DMS79 (cell line): ENCODE data around the gene LGI4.
A peak's percentile ranks its signal among the peaks of the same experiment; 100 is the strongest.
"Not testable (repeated sequence)": the region's sequence is repeated elsewhere in the genome, so short reads cannot be mapped to it uniquely, and the experiment has no call there.

Experiments used
- DNase-seq: peaks from one replicate; lab custom pipeline; 2025; lab: John Stamatoyannopoulos, UW

LGI4 gene

DNA sequence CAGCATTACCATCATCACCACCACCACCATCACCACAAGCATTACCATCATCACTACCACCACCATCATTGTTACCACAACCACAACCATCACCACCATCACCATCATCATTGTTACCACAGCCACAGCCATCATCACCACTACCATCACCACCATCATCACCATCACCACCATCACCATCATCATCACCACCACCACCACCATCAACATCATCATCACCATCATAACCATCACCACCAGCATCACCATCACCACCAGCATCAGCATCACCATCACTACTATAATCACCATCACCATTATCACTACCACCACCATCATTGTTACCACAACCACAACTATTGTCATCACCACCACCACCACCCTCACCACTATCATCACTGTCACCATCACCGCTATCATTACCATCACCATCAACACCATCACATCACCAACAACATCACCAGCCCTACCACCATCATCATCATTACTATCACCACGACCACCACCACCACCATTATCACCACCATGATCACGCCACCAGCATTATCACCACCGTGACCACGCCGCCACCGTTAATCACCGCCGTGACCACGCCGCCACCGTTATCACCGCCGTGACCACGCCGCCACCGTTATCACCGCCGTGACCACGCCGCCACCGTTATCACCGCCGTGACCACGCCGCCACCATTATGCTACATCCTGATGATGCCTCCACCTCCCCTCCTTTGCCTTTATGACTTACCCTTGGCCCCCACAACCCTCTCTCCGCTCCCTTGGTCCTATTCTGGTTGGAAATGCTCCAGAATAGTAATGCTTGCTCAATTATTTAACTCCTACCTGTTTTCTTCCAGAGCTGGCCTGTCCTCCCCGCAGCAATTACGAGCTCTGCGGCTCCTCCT is 29.2 kb downstream of the LGI4 start:
- DNase-seq: no peak

- no peak for DNase-seq
Observed at GRCh38 chr19:35105047-35105410, 29.8 kb downstream of the LGI4 start.

DNA sequence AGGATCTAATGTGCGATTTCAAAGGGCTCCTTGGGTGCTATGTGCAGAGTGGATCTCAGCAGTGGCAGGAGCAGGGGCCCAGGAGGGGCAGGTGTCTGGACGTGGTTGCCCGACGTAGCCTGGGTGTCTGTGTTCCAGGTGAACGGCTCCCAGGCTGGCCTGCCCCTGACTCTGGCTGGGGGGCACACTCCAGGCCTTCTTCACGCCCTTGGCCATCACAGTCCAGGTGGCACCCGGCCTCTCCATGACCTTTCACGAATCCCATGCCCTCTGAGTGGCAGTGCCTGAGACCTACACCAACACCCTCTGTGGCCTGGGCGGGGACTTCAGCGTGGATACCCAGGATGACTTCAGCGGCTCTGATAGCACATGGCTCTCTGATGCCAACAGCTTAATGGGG is 30.5 kb downstream of the LGI4 start:
- DNase-seq: no peak

GRCh38 chr19:35103614-35104013 is 31.2 kb downstream of the LGI4 start:
- not testable (repeated sequence) for DNase-seq

- DNase-seq: not testable (repeated sequence)
Observed at GRCh38 chr19:35101949-35102348, 32.9 kb downstream of the LGI4 start.

DNA sequence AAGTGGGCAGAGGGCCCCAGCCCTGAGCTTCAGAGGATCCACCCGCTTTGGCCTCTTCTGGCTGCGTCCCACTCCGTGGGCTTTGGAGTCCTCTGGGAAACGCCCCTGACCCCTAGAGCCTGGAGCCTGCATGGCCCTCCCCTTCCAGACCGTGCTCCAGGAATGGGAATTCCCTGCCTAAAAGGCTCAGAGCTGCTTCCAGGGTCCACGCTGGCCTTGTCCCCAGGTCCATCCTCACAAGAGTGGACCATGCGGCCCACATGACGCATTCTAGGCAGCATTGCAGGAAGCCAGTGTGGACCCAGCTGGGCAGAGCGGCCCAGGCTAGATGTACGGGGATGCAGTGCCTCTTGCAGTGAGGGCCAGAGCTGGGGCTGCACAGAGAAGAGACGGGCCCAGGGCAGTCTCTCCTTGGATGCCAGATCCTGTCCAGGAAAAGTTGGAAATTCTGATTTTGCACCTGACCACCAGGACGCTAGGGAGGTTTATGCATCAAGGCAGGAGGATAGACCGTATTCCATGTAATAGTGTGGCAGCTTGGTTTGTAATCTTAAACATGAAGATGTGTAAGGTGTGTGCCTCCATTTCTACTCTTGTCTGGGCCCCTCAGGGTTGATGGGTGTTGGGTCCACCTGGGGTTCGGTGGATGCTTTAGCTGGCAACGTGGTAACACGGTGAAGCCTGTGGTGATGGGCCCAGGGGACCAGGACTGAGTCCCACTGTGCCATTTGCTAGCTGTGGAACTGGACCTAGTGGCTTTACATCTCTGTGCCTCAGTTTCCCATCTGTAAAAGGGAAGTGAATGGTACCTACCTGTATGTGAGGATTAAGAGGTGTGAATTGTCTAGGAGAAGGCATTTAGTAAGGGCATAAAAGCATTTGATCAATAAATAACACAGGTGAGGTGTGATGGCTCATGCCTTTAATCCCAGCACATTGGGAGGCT is 34.0 kb downstream of the LGI4 start:
- DNase-seq: no peak

- DNase-seq: no peak
Observed at GRCh38 chr19:35099897-35100275, 35.0 kb downstream of the LGI4 start.

DNA sequence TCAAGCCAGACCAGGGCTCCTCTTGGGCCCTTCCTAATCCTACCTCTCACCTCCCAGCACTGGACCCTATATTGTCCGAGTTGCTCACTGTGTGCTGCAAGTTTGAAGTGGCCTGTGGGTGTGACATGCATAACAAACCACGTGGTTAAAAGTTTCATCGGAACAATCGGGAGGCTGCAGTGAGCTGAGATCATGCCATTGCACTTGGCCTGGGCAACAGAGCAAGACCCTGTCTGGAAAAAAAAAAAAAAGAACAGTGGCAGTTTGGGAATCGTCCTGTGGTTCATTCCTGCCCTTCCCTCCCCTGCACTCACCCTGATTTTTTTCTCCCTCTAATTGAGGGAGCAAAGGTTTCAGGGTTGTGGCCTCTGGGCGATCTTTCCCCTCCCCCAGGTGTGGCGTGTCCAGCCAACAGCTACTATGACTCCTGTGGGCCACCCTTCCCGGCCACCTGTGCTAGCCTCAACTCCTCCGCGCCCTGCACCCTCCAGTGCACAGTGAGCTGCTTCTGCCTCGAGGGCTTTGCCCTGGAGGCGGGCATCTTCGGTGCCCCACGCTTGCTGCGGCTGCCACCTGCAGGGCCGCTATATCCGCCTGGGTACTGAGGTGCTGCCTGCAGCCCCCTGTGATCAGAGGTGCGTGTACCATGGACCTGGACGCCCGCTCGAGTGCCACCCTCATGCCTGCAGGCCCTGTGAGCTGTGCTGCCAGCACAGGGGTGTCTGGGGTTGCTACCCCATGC is 35.5 kb downstream of the LGI4 start:
- DNase-seq: no peak

DNA sequence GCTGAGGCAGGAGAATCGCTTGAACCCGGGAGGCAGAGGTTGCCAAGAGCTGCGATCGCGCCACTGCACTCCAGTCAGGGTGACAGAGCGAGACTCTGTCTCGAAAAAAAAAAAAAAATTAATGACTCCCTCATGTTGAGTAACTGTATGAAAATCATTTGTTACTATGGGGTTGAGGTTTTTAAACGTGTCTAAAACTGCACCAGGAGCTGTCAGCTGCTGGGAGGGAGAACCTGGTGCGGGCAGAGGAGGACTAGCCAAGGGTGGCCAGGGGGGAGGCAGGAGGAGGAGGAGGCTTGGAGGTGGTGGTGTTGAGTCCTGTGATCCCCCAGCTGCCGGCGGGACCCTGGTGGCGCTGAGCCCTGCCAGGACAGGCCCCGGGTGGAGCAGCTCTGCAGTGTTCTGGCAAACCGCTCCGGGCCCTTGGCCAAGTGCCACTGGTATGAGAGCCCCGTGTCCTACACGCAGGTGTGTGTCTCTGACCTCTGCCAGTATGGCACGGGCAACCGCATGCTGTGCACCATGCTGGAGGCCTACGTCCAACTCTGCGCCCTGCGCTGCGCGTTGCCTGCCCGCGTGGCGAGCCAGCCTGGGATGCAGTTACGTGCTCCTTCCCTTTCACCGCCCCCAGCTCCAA is 36.3 kb downstream of the LGI4 start:
- DNase-seq: peak; percentile 9

DNA sequence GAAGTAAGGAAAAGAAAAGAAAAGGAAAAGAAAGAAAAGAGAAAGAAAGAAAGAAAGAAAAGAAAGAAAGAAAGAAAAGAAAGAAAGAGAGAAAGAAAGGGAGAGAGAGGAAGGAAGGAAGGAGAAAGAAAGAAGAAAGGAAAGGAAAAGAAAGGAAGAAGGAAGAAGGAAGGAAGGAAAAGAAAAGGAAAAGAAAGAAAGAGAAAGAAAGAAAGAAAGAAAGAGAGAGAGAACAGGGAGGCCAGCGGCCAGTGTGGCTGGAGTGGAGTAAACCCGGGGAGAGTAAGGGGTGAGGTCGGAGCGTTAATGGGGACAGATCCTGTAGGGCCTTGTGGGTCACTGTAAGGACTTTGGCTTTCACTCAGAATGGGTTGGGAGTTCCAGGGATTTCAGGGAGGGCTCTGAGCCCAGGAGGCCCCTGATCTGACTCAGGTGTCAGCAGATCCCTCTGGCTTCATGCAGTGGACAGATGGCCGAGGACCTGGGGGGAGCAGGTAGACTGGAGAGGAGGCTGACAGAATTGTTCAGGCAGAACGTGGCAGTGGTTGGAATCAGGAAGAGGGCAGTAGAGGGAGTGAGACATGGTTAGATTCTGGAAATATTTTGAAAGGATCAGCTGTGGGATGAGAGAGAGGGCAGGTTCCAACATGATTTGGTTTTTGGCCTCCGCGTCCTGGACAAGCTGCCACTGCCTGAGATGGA is 39.0 kb downstream of the LGI4 start:
- no peak for DNase-seq

DNA sequence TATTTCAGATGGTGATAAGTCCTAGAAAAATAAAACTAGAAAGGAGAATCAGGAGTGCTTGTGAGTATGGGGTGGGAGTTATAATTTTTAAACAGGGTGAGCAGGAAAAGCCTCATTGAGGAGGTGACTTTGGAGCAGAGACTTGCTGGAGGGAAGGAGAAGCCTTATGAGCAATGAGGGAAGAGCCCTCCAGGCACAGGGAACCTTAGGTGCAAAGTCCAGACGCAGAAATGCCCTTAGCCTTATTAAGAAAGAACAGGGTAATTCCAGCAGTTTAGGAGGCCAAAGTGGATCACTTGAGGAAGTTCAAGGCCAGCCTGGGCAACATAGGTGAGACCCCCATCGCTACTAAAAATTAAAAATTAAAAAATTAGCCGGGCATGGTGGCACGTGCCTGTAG is 40.2 kb downstream of the LGI4 start:
- DNase-seq: no peak

- DNase-seq: no peak
Observed at GRCh38 chr19:35093941-35094647, 40.8 kb downstream of the LGI4 start.

GRCh38 chr19:35093430-35093829 is 41.4 kb downstream of the LGI4 start:
- DNase-seq: no peak

DNA sequence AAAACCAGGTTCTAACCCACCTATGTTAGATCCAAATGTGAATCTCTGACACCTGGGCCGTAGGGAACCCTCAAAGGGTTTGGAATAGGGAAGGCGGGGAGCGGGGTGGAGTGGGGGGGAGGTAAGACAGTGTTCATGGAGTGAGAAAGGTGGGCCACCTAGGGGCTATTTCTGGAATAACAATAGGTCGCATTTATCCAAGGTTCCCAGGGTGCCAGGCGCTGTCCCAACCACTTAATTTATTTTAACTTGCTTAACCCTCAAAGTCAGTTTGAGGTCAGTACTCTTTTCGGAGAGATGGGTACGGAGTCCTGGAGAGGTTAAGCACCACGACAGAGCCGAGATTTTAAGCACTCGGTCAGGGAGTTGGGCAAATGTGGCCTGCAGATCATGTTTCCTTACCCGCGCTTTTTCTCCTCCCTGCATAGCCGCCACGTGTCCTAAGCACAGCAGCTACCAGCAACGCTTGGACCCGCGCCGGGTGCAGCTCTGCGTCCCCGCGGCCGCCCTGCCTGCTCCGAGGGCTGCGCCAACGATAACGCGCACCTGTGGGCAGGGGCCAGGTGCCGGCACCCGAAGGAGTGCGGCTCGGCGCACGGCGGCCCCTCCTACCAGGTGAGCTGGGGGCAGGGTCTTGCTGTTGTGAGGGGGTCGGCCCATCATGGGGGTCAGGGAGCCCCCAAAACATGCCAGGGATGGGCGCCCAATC is 44.2 kb downstream of the LGI4 start:
- no peak for DNase-seq

DNA sequence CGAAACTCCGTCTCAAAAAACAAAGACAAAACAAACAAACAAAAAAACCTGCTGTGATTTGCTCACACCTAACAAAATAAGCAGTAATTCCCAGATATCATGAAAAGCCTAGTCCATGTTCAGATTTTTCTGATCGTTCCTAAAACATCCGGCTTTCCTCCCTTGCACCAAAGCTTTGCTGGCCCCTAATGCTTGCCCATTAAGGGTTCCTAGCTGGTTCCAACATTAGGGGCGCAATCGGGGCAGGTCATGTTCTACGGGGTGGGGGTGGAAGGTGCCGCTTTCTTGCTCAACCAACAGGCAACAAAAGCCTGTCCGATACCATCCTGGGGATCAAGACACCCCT is 44.7 kb downstream of the LGI4 start:
- no peak for DNase-seq

DNA sequence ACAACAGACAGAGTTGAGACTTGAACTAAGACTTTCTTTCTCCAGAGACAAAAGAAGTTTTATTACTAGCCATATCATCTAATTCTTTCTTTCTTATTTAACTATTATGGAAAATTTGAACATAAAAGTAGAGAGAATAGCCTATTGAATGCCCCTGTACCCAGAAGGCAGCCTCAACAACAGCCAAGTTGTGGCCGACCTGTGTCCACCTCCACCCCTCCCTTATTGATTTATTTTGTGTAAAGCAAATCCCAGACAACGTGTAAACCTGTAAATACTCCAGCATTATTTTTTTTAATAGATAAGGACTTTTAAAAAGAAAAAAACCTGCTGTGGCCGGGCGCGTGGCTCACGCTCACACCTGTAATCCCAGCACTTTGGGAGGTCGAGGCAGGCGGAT is 45.3 kb downstream of the LGI4 start:
- DNase-seq: no peak

- DNase-seq: no peak
Observed at GRCh38 chr19:35088131-35088913, 46.5 kb downstream of the LGI4 start.

DNA sequence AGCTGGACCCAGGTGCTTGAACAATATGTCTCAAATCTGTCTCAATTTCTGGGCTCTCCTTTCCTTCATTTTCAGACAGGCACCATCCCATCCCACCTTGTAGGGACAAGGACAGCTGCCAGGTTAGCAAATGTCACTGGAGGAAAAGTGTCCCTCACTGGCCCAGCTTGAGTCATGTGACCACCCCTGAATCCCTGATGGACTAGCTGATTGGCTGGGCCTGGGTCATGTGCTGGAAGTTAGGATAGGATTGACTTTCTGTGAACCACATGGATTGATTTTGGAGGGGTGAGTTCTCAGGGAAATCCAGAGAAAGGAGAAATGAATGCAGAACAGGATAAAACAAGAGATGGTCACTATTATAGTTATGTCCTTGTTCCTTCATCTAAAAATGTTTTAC is 47.5 kb downstream of the LGI4 start:
- DNase-seq: no peak

DNA sequence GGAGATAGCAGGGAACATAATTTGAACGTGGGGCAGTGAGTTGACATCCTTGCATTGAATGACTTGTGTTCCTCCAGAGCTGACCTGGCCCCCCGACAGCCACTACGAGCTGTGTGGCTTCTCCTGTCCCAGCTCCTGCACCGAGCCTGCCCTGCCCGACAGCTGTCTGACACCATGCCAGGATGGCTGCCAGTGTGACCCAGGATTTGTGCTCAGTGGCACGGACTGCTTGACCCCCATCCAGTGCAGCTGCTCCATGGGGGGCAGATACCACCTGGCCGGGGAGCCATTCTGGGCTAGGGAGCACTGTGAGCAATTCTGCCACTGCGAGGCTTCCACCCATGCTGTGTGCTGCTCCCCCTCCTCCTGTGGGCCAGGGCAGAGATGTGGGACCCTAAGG is 48.4 kb downstream of the LGI4 start:
- no peak for DNase-seq
